AG04449 (cell line): ENCODE results near the gene SKAP1.

Experiments used
- CTCF ChIA-PET: fragments of 350-600 bp; formaldehyde crosslinking; extraction: SDS; loops from one replicate; lab custom pipeline; 2021; ENCODE audit warnings: antibody characterized with exemption; lab: Yijun Ruan, JAX
- POLR2A ChIA-PET: fragments of 400-600, 350-600 bp; formaldehyde crosslinking; extraction: SDS; loops from one replicate; lab custom pipeline; 2020; ENCODE audit warnings: antibody characterized with exemption, inconsistent platforms; lab: Yijun Ruan, JAX
- DNase-seq: peaks from one replicate; pipeline ENCODE4 v3.0.0-alpha.2; 2010; ENCODE audit warnings: low read depth, low spot score
- H3K4me3 ChIP-seq: 2 replicates; pipeline ENCODE4 v1.5.1; 2011; ENCODE audit warnings: low read depth, mild to moderate bottlenecking, control low read depth, low read length
- TF ChIP-seq, protein P1 (sequence below): IDR thresholded peaks from one replicate; pipeline ENCODE4 v1.5.1; 2011; ENCODE audit warnings: mild to moderate bottlenecking, moderate library complexity, low read length, control low read depth, inconsistent platforms; ENCODE audit not compliant: insufficient read depth; ENCODE audit errors: missing control alignments

The SKAP1 gene

DNA sequence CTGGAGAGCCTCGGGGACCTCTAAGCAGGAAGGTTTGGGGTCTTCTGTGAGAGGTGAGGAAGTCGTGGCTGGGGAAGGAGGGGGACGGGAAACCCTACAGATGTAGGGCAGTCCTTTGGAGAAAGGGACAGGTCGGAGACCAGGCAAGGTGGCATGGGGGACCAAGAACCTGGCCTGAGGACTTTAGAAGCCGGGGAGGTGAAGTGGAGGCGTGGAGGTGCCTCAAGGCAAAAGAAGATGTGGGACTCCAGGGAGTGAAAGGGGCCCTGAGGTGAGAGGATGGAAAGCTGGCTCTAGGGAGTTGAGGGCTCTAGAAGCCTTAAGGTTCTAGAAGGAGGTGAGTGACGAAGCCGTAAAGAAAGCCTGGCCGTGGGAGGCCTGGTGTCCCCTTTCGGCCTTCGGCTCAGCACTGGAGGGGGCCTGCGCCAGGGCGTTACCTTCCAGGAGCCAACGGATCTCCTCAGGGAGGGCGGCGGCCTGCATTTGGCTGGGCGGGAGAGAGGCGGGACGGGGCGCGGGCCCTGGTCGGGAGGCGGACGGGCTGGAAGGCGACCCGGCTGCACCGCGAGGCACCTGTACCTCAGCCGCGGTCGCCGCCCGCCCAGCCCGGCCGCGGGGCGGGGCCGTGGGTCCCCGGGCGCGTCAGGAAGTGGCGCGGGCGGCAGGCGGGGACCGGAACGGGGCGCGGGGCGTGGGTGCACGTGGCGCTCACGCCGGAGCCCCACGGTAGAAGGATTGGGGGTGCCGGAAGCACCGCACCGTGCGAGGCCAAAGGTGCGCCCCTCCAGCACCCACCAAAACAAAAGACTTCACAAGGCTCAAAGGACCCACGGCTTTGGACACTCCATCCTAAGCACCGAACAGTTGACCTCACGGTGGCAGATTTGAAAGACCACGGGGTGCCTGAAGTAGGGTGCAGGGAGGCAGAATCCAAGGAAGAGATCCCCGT, at the start of gene SKAP1:
Gene SKAP1, minus strand, starts transcription at position 577 of the 949 bp plus-strand sequence.
- ChIA-PET CTCF (no interaction called here), POLR2A (no interaction called here)

DNA sequence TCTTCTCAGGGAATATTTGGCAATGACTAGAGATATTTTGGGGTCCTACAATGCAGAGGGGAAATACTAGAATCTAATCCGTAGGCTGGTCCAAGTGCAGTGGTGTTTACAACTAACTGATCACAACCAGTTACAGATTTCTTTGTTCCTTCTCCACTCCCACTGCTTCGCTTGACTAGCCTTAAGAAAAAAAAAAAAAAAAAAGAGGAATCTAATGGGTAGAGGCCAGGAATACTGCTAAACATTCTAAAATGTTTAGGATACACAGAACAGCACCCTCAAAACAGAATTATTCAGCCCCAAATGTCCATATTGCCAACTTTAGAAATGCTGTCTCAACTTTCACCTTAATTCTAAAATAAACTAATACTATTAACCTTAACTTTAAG, 49.0 kb upstream of the SKAP1 start:
- no peak for DNase-seq
- H3K4me3 ChIP-seq = no peak overlapping the region
- POLR2A ChIA-PET = no interaction called here
- CTCF ChIA-PET = interaction anchor here (1.3 kb wide), 1 partner anchor 14 kb away, joined by 3 read pairs; no protein-coding TSS in a partner anchor
- TF ChIP-seq, protein P1, sequence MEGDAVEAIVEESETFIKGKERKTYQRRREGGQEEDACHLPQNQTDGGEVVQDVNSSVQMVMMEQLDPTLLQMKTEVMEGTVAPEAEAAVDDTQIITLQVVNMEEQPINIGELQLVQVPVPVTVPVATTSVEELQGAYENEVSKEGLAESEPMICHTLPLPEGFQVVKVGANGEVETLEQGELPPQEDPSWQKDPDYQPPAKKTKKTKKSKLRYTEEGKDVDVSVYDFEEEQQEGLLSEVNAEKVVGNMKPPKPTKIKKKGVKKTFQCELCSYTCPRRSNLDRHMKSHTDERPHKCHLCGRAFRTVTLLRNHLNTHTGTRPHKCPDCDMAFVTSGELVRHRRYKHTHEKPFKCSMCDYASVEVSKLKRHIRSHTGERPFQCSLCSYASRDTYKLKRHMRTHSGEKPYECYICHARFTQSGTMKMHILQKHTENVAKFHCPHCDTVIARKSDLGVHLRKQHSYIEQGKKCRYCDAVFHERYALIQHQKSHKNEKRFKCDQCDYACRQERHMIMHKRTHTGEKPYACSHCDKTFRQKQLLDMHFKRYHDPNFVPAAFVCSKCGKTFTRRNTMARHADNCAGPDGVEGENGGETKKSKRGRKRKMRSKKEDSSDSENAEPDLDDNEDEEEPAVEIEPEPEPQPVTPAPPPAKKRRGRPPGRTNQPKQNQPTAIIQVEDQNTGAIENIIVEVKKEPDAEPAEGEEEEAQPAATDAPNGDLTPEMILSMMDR = no peak

More for the DNA sequence above, at the start of gene SKAP1:
- TF ChIP-seq, protein P1 = no peak
- DNase-seq = no peak
- H3K4me3 ChIP-seq = no peak within 1 kb of the TSS

DNA sequence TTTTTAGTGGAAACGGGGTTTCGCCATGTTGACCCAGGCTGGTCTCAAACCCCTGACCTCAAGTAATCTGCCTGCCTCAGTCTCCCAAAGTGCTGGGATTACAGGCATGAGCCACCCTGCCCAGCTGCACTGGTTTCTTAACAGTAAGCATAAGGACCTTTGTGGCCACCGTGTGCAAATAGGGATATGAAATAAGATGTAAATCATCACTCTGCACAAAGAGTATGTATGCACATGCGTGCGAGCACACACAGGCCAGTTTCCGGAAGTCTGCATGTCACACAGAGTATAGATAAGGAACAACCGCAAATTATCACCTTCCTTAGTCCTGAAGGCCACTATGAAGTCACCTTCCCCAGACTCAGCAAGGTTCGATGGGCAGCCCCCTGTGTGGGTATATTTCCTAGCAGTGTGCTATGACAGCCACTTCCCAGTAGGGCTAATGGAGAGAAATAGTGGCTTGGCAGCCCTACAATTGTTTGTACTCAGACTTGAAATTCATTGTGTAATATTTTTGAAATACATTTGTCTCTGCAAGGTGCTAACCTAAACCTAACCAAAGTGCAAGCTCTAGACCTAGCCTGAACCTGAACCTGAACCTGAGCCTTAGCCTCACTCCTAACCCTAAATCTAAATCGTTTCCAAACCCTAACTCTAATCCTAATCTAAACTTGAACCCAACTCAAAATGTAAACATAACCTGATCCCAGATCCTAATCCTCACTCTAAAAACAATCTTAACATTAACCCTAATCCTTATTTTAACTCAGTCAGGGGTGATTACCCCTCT, 48.4 kb upstream of the SKAP1 start:
- TF ChIP-seq, protein P1 = no peak
- H3K4me3 ChIP-seq = no peak overlapping the region
- DNase-seq = no peak
- CTCF ChIA-PET = interaction anchor here (1.0 to 1.6 kb wide), 3 partner anchors 8 to 15 kb away, joined by 3 to 4 read pairs (median 4); no protein-coding TSS in a partner anchor
- POLR2A ChIA-PET = no interaction called here

DNA sequence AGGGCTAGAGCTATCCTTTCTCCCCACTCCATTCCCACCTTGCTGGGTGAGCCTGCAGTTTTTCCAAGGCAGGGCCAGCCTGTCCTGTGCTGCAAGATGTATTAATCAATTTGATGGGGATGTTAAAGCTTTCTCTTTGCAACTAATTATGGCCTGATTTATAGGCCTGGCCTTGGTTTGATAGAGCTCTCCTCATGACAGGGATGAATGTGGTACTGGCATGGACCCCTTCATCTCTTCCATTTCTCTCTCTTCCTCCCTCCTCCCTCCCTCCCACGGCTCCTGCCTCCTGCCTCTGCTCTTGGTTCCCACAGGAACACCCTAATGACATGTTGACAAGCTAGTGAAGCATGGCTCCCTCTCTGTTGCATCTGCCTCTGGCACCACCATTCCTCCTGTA, 47.2 kb upstream of the SKAP1 start:
- no peak for DNase-seq
- POLR2A ChIA-PET = no interaction called here
- TF ChIP-seq, protein P1 = no peak
- H3K4me3 ChIP-seq = no peak overlapping the region
- CTCF ChIA-PET = interaction anchor here (1.0 to 2.9 kb wide), 3 partner anchors 10 to 20 kb away, joined by 4 to 10 read pairs (median 4); no protein-coding TSS in a partner anchor

DNA sequence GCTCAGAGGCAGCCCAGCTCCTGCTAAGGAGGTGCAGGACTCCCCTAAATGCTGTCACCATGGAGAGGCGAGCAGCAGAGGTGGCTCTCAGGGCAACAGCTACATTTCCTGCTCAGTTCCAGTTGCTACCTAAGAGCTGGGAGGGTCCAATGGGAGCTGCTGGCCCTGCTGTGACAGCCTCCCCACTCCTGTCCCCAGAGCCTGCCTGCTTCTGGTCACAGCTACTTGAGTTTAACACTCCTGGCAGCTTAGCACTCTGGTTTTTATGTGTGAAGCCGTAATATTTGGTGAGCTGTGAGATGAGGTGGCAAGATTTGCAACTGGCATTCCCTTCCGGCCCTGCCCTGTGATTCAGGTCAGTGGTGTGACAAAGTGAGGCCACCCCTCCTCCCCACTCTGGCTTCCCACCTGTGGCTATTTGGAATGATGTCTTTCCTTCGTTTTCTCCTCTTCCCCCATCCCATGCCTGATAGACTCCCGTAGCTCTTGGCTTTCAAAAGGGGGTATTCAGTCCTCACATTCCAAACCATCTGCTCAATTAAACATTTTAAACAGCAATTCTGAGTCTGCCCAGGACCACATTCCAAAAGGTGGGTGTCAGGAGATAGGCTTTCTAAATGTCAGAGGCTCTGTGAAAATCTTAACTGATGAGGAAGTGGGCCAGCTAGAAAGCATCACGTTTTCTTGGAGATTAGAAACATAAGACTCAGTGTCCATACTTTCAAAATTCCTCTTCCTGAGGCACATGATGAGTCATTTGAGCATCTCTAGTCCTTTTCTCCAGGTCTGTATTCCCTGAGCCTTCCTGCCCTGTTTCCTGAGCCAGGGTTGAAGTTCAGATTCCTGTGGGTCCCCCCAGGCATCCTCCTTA, 42.6 kb upstream of the SKAP1 start:
- CTCF ChIA-PET = interaction anchor here (0.8 to 4.4 kb wide), 12 partner anchors 8 to 133 kb away, joined by 3 to 24 read pairs (median 6); partner anchors contain the start of gene HOXB5
- POLR2A ChIA-PET = interaction anchor here (0.6 to 2.2 kb wide), 6 partner anchors 10 to 120 kb away, joined by 3 to 29 read pairs (median 4); no protein-coding TSS in a partner anchor
- H3K4me3 ChIP-seq = no peak overlapping the region
- DNase-seq = no peak
- TF ChIP-seq, protein P1 = no peak
